GM12865 (cell line): Measurements from ENCODE around the gene TRABD2B.

Experiments used
- DNase-seq: peaks from one replicate; pipeline ENCODE4 v3.0.0; 2010; ENCODE audit warnings: low read depth
- H3K4me3 ChIP-seq: 2 replicates; pipeline ENCODE4 v1.5.1; 2011; ENCODE audit warnings: mild to moderate bottlenecking, low read depth, low read length, control low read depth
- CTCF ChIP-seq: IDR thresholded peaks from 2 replicates; pipeline ENCODE4 v1.5.1; 2011; ENCODE audit warnings: low read length, control low read depth, low read depth, inconsistent platforms; ENCODE audit not compliant: insufficient read depth; ENCODE audit errors: missing control alignments

TRABD2B gene

GRCh38 chr1:47887475-47888293 is 109.5 kb downstream of the TRABD2B start:
- H3K4me3 ChIP-seq = no peak overlapping the region
- TF ChIP-seq CTCF = no peak
- no peak for DNase-seq

- H3K4me3 ChIP-seq = no peak overlapping the region
- DNase-seq = no peak
- TF ChIP-seq CTCF = no peak
These were observed 110.1 kb downstream of the TRABD2B start for GRCh38 chr1:47887060-47887459.

GRCh38 chr1:47886141-47886540 is 111.0 kb downstream of the TRABD2B start:
- H3K4me3 ChIP-seq = no peak overlapping the region
- no peak for TF ChIP-seq CTCF
- DNase-seq = no peak

- no peak for TF ChIP-seq CTCF
- no peak overlapping the region for H3K4me3 ChIP-seq
- no peak for DNase-seq
These were observed 111.9 kb downstream of the TRABD2B start for GRCh38 chr1:47885062-47885830.

- no peak for DNase-seq
- no peak for TF ChIP-seq CTCF
- no peak overlapping the region for H3K4me3 ChIP-seq
These were observed 113.2 kb downstream of the TRABD2B start for GRCh38 chr1:47883963-47884362.

- no peak for TF ChIP-seq CTCF
- H3K4me3 ChIP-seq = no peak overlapping the region
- DNase-seq = no peak
These were observed 115.4 kb downstream of the TRABD2B start for GRCh38 chr1:47881505-47882442.
